8988T (cell line): ENCODE data around the gene COQ8B.
"Not testable (repeated sequence)": the region's sequence is repeated elsewhere in the genome, so short reads cannot be mapped to it uniquely, and the experiment has no call there.

Experiments
- DNase-seq: peaks from one replicate; pipeline ENCODE4 v3.0.0; 2011

Gene COQ8B

GRCh38 chr19:40663695-40664692 lies 52.7 kb downstream of the COQ8B start:
- no peak for DNase-seq

- DNase-seq: peak; percentile 56
Observed at GRCh38 chr19:40662925-40663694, 53.6 kb downstream of the COQ8B start.

GRCh38 chr19:40661616-40662015 lies 55.1 kb downstream of the COQ8B start:
- no peak for DNase-seq

- no peak for DNase-seq
Observed at GRCh38 chr19:40659566-40659965, 57.1 kb downstream of the COQ8B start.

GRCh38 chr19:40659116-40659515 lies 57.6 kb downstream of the COQ8B start:
- DNase-seq: no peak

GRCh38 chr19:40658031-40658430 lies 58.7 kb downstream of the COQ8B start:
- DNase-seq: no peak

- not testable (repeated sequence) for DNase-seq
Observed at GRCh38 chr19:40655684-40656083, 61.0 kb downstream of the COQ8B start.

- not testable (repeated sequence) for DNase-seq
Observed at GRCh38 chr19:40652303-40652702, 64.4 kb downstream of the COQ8B start.

GRCh38 chr19:40650749-40651305 lies 65.9 kb downstream of the COQ8B start:
- no peak for DNase-seq

GRCh38 chr19:40649903-40650675 lies 66.6 kb downstream of the COQ8B start:
- DNase-seq: not testable (repeated sequence)

GRCh38 chr19:40646743-40647254 lies 69.9 kb downstream of the COQ8B start:
- no peak for DNase-seq

- no peak for DNase-seq
Observed at GRCh38 chr19:40642757-40643305, 73.9 kb downstream of the COQ8B start.

- DNase-seq: no peak
Observed at GRCh38 chr19:40642051-40642706, 74.5 kb downstream of the COQ8B start.
